ENCODE data around the gene SLC8B1.
A peak's percentile ranks its signal among the peaks of the same experiment; 100 is the strongest.

The SLC8B1 gene

GRCh38 chr12:113318900-113319628 is 15.8 kb downstream of the SLC8B1 start:
- no peak for DNase-seq

- DNase-seq, result no peak
These were observed 16.8 kb downstream of the SLC8B1 start for GRCh38 chr12:113318046-113318656.

- no peak for DNase-seq
These were observed 17.8 kb downstream of the SLC8B1 start for GRCh38 chr12:113317122-113317521.

- DNase-seq, result no peak
These were observed 18.8 kb downstream of the SLC8B1 start for GRCh38 chr12:113316155-113316554.

- DNase-seq, result no peak
These were observed 19.6 kb downstream of the SLC8B1 start for GRCh38 chr12:113315358-113315757.

GRCh38 chr12:113314121-113314529 is 20.8 kb downstream of the SLC8B1 start:
- DNase-seq, result peak; percentile 92

- DNase-seq, result peak; percentile 29
These were observed 24.4 kb downstream of the SLC8B1 start for GRCh38 chr12:113310489-113310888.

GRCh38 chr12:113306382-113306781 is 28.5 kb downstream of the SLC8B1 start:
- DNase-seq, result no peak

- no peak for DNase-seq
These were observed 29.5 kb downstream of the SLC8B1 start for GRCh38 chr12:113305281-113305856.

- DNase-seq, result no peak
These were observed 31.8 kb downstream of the SLC8B1 start for GRCh38 chr12:113302886-113303640.

- DNase-seq, result no peak
These were observed 32.4 kb downstream of the SLC8B1 start for GRCh38 chr12:113302466-113302865.

- DNase-seq, result no peak
These were observed 33.1 kb downstream of the SLC8B1 start for GRCh38 chr12:113301811-113302210.

- peak; percentile 78 for DNase-seq
These were observed 35.2 kb downstream of the SLC8B1 start for GRCh38 chr12:113299619-113300237.

- no peak for DNase-seq
These were observed 35.9 kb downstream of the SLC8B1 start for GRCh38 chr12:113298861-113299545.

- DNase-seq, result no peak
These were observed 36.5 kb downstream of the SLC8B1 start for GRCh38 chr12:113298472-113298817.

- DNase-seq, result no peak
These were observed 37.1 kb downstream of the SLC8B1 start for GRCh38 chr12:113297621-113298471.

GRCh38 chr12:113297214-113297587 is 37.7 kb downstream of the SLC8B1 start:
- DNase-seq, result no peak

- no peak for DNase-seq
These were observed 38.2 kb downstream of the SLC8B1 start for GRCh38 chr12:113296557-113297213.

- DNase-seq, result no peak
These were observed 38.9 kb downstream of the SLC8B1 start for GRCh38 chr12:113295886-113296556.

- no peak for DNase-seq
These were observed 41.8 kb downstream of the SLC8B1 start for GRCh38 chr12:113293100-113293499.

Data from NCI-H226 (cell line).